Caco-2 (cell line): ENCODE measurements around the gene CDK5RAP1. TPM values are rescaled to one million over a fixed set of nuclear protein-coding genes. Genes with fewer than 3 reads are reported as not detected.

Experiments
- BruUV-seq: library from RNA; stranded (reverse); fragments of 400-500 nt; replicated peaks from 2 replicates; lab custom pipeline; 2021; lab: Mats Ljungman, UMichigan
- CTCF ChIA-PET: fragments of 300-600 bp; sonication (Branson Sonifier 250); formaldehyde crosslinking; loops from one replicate; lab custom pipeline; 2022; ENCODE audit warnings: antibody characterized with exemption; lab: Charles Lee
- POLR2A ChIA-PET: fragments of 300-600 bp; sonication (Branson Sonifier 250); formaldehyde crosslinking; loops from one replicate; lab custom pipeline; 2022; ENCODE audit warnings: antibody characterized with exemption; lab: Charles Lee
- DNase-seq, 2 experiments: peaks; one replicate each; pipeline versions ENCODE4 v3.0.0 to v3.0.0-alpha.2; 2020 to 2022
- H3K27me3 ChIP-seq: replicated peaks from 2 replicates; pipeline ENCODE4 v1.6.0; 2011; ENCODE audit warnings: low read length; ENCODE audit not compliant: control insufficient read depth, insufficient read depth
- H3K36me3 ChIP-seq: 2 replicates; pipeline ENCODE4 v1.5.1; 2011; ENCODE audit warnings: low read length; ENCODE audit not compliant: control insufficient read depth, insufficient read depth
- H3K4me1 ChIP-seq: fragments of 250-450 bp; sonication (Bioruptor Pico); 2 replicates; pipeline ENCODE4 v1.5.1; 2020; ENCODE audit warnings: mild to moderate bottlenecking
- H3K4me3 ChIP-seq: 2 replicates; pipeline ENCODE4 v1.5.1; 2011; ENCODE audit warnings: low read depth, mild to moderate bottlenecking, control low read depth, low read length
- H3K9me3 ChIP-seq: fragments of 250-450 bp; sonication (Bioruptor Pico); 2 replicates; pipeline ENCODE4 v1.5.1; 2020; ENCODE audit warnings: mild to moderate bottlenecking, moderate library complexity
- H3K27ac Mint-ChIP-seq: one replicate; pipeline ENCODE4 v1.8.0; 2022; ENCODE audit warnings: mixed read lengths; ENCODE audit not compliant: unreplicated experiment
- H3K27me3 Mint-ChIP-seq: one replicate; pipeline ENCODE4 v1.8.0; 2022; ENCODE audit warnings: mixed read lengths; ENCODE audit not compliant: insufficient read depth, unreplicated experiment
- H3K36me3 Mint-ChIP-seq: one replicate; pipeline ENCODE4 v1.8.0; 2022; ENCODE audit warnings: mild to moderate bottlenecking, mixed read lengths; ENCODE audit not compliant: insufficient read depth, unreplicated experiment
- H3K4me1 Mint-ChIP-seq: one replicate; pipeline ENCODE4 v1.8.0; 2022; ENCODE audit warnings: low read depth, mixed read lengths; ENCODE audit not compliant: unreplicated experiment
- H3K4me3 Mint-ChIP-seq: one replicate; pipeline ENCODE4 v1.8.0; 2022; ENCODE audit warnings: mild to moderate bottlenecking, moderate library complexity, mixed read lengths; ENCODE audit not compliant: unreplicated experiment
- H3K9me3 Mint-ChIP-seq: one replicate; pipeline ENCODE4 v1.8.0; 2022; ENCODE audit warnings: mixed read lengths; ENCODE audit not compliant: unreplicated experiment
- intact Hi-C: fragments of 100-400 bp; cut with micrococcal nuclease; formaldehyde crosslinking; loops from one replicate; pipeline ENCODE4 v1.10.0; 2022; ENCODE audit not compliant: unreplicated experiment
- total RNA-seq: library from RNA; stranded (reverse); gene quantifications from 2 replicates; pipeline ENCODE4 v1.2.3, GENCODE V29; 2022
- TF ChIP-seq, protein P1 (sequence below), 2 experiments: fragments of 200-600 bp in 1 of 2; IDR thresholded peaks; 1 replicate in 1 of 2; 2 replicates in 1 of 2; pipeline versions ENCODE4 v1.5.1 to v1.8.0; 2011 to 2022; ENCODE audit warnings: antibody characterized with exemption in 1 of 2, control low read depth in 1 of 2, inconsistent platforms in 1 of 2, low read depth in 1 of 2, low read length in 1 of 2, mild to moderate bottlenecking in 1 of 2, moderate library complexity in 1 of 2; ENCODE audit not compliant: insufficient read depth in 1 of 2, severe bottlenecking in 1 of 2, unreplicated experiment in 1 of 2

The CDK5RAP1 gene
- total RNA-seq, 1 experiment from 2014 or later: 116 TPM

DNA sequence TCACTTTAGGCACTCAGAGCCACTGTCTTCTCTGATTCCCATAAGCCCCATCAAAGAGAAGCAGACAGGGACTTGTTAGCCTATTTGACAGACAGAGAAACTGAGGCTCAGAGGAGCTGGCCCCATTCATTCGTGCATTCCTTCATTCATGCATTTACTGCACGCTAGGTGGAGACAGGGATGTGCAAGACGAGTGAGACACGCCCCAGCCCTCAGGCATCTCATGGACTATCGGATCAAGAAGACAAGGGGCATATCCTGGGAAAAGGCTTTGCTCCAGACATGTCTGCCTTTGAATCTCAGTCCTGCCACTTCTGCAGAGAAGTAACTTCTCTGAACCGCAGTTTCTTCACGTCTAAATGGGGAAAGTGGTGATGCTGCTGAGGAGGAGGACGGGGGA lies 64.2 kb downstream of the CDK5RAP1 start:
- H3K4me1 Mint-ChIP-seq: no peaks in the 10 kb centered on the region
- H3K27ac Mint-ChIP-seq: no peak overlapping the region
- ChIA-PET CTCF (no interaction called here), POLR2A (no interaction called here)
- BruUV-seq: no TSS peak
- H3K9me3 Mint-ChIP-seq: no peaks in the 10 kb centered on the region
- no peaks in the 10 kb centered on the region for H3K9me3 ChIP-seq
- DNase-seq: peak; percentile 43 to 67
- no peak overlapping the region for H3K4me3 ChIP-seq
- peaks cover 10% of the 10 kb centered on the region for H3K27me3 Mint-ChIP-seq
- intact Hi-C loops: loop anchor here (5.0 kb wide), 1 partner anchor 35 kb away; no protein-coding TSS in a partner anchor
- no peaks in the 10 kb centered on the region for H3K27me3 ChIP-seq
- TF ChIP-seq, protein P1, sequence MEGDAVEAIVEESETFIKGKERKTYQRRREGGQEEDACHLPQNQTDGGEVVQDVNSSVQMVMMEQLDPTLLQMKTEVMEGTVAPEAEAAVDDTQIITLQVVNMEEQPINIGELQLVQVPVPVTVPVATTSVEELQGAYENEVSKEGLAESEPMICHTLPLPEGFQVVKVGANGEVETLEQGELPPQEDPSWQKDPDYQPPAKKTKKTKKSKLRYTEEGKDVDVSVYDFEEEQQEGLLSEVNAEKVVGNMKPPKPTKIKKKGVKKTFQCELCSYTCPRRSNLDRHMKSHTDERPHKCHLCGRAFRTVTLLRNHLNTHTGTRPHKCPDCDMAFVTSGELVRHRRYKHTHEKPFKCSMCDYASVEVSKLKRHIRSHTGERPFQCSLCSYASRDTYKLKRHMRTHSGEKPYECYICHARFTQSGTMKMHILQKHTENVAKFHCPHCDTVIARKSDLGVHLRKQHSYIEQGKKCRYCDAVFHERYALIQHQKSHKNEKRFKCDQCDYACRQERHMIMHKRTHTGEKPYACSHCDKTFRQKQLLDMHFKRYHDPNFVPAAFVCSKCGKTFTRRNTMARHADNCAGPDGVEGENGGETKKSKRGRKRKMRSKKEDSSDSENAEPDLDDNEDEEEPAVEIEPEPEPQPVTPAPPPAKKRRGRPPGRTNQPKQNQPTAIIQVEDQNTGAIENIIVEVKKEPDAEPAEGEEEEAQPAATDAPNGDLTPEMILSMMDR (IDR thresholded peaks at IDR 0.05; ENCODE audit: insufficient read depth in 1 of 2, low read depth in 1 of 2, low read length in 1 of 2, severe bottlenecking in 1 of 2, unreplicated experiment in 1 of 2): no peak
- no peaks in the 10 kb centered on the region for H3K36me3 ChIP-seq
- H3K4me3 Mint-ChIP-seq: no peak overlapping the region
- no peaks in the 10 kb centered on the region for H3K36me3 Mint-ChIP-seq
- no peaks in the 10 kb centered on the region for H3K4me1 ChIP-seq

DNA sequence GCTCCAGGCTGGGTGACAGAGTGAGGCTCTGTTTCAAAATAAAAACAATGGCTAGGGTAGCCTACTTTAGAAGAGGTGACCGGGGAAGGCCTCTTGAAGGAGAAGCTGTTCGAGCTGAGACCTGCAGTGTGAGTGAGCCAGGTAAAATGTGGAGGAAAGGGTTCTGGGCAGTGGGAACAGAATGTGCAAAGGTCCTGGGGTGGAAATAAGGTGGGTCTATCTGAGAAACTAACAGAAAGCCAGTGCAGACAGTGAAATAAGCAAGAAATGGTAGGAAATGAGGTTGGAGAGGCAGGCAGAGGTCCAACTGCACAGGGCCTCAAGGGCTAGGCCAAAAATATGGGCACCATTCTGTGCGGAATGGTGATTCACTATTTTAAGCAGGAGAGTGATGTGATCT lies 64.9 kb downstream of the CDK5RAP1 start:
- no peaks in the 10 kb centered on the region for H3K9me3 ChIP-seq
- intact Hi-C loops: loop anchor here (5.0 kb wide), 1 partner anchor 36 kb away; no protein-coding TSS in a partner anchor
- Mint-ChIP-seq H3K27me3 (peaks cover 10% of the 10 kb centered on the region), H3K27ac (no peak overlapping the region), H3K4me3 (no peak overlapping the region), H3K4me1 (no peaks in the 10 kb centered on the region), H3K9me3 (no peaks in the 10 kb centered on the region), H3K36me3 (no peaks in the 10 kb centered on the region)
- H3K4me1 ChIP-seq: no peaks in the 10 kb centered on the region
- DNase-seq: no peak
- H3K27me3 ChIP-seq: 0 out of 2 replicates have a peak, but pooled peaks cover 2% of the 10 kb centered on the region
- TF ChIP-seq, protein P1 (IDR thresholded peaks at IDR 0.05; ENCODE audit: insufficient read depth in 1 of 2, low read depth in 1 of 2, low read length in 1 of 2, severe bottlenecking in 1 of 2, unreplicated experiment in 1 of 2): no peak
- ChIA-PET POLR2A (no interaction called here), CTCF (no interaction called here)
- no TSS peak for BruUV-seq
- H3K4me3 ChIP-seq: no peak overlapping the region
- H3K36me3 ChIP-seq: no peaks in the 10 kb centered on the region

DNA sequence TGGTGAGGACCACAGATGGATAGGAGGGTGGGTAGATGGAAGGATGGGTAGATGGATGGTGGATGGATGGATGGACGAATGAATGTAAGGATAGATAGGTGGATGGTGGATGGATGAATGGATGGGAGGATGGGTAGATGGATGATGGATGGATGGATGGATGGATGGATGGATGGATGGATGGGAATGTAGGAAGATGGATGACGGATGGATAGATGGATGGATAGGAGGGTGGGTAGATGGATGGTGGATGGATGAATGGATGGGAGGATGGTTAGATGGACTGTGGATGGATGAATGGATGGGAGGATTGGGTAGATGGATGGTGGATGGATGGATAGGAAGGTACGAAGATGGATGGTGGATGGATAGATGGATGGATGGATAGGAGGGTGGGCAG lies 67.2 kb downstream of the CDK5RAP1 start:
- no peaks in the 10 kb centered on the region for H3K9me3 Mint-ChIP-seq
- ChIA-PET CTCF (no interaction called here), POLR2A (no interaction called here)
- H3K27me3 Mint-ChIP-seq: peaks cover 10% of the 10 kb centered on the region
- Histone ChIP-seq H3K4me1 (no peaks in the 10 kb centered on the region), H3K9me3 (no peaks in the 10 kb centered on the region), H3K27me3 (peaks cover 4% of the 10 kb centered on the region; the same call in 1 of the 2 replicates), H3K36me3 (no peaks in the 10 kb centered on the region), H3K4me3 (no peak overlapping the region)
- H3K4me3 Mint-ChIP-seq: no peak overlapping the region
- no TSS peak for BruUV-seq
- TF ChIP-seq, protein P1 (IDR thresholded peaks at IDR 0.05; ENCODE audit: insufficient read depth in 1 of 2, low read depth in 1 of 2, low read length in 1 of 2, severe bottlenecking in 1 of 2, unreplicated experiment in 1 of 2): no peak
- intact Hi-C loops: no loop called here
- no peaks in the 10 kb centered on the region for H3K36me3 Mint-ChIP-seq
- H3K4me1 Mint-ChIP-seq: no peaks in the 10 kb centered on the region
- H3K27ac Mint-ChIP-seq: no peak overlapping the region
- DNase-seq: no peak
